Measurements from ENCODE around the gene GABRB1.

- TF ChIP-seq CTCF (IDR thresholded peaks at IDR 0.05) (no peak), POLR2A (IDR thresholded peaks at IDR 0.05) (no peak)
Measured at GRCh38 chr4:47381172-47381571, 349.8 kb downstream of the GABRB1 start.

Measured in right lobe of liver (tissue), 4 donors.